Astrocyte (in vitro differentiated cells and primary cell): ENCODE data around the gene PINLYP.

Source experiments
- CTCF ChIP-seq: IDR thresholded peaks from 2 replicates; pipeline ENCODE4 v1.5.1; 2011; ENCODE audit warnings: low read depth, mild to moderate bottlenecking, inconsistent platforms, low read length, moderate library complexity; ENCODE audit not compliant: insufficient read depth
- EZH2 ChIP-seq: IDR thresholded peaks from 2 replicates; pipeline ENCODE4 v1.6.1; 2012; ENCODE audit warnings: mild to moderate bottlenecking, low read length, inconsistent platforms; ENCODE audit not compliant: insufficient read depth

- TF ChIP-seq EZH2, result no peak
- TF ChIP-seq CTCF, result no peak
These were observed 20.6 kb downstream of the PINLYP start, which contains the start of the genes IRGQ and ZNF576 for GRCh38 chr19:43595999-43596841.
